Measurements from ENCODE around the gene AFG3L2. TPM values are rescaled to one million over a fixed set of nuclear protein-coding genes. Genes with fewer than 3 reads are reported as not detected.

Gene AFG3L2
- total and polyA plus RNA-seq, 2 experiments from 2014 or later, result 50.3 to 105 TPM

GRCh38 chr18:12405066-12405465, 28.0 kb upstream of the AFG3L2 start:
- H3K9me2 ChIP-seq (ENCODE audit: insufficient read depth), result no peaks in the 10 kb centered on the region
- peaks cover 34% of the 10 kb centered on the region for H3K27me3 ChIP-seq (ENCODE audit: insufficient read depth)
- Mint-ChIP-seq H3K4me1 (peaks cover 18% of the 10 kb centered on the region), H3K27ac (no peak overlapping the region), H3K9me3 (no peaks in the 10 kb centered on the region), H3K36me3 (ENCODE audit: low read depth) (no peaks in the 10 kb centered on the region), H3K4me3 (no peak overlapping the region), H3K27me3 (ENCODE audit: insufficient read depth, low read depth, poor library complexity) (peaks cover 37% of the 10 kb centered on the region)
- ATAC-seq (no peak), DNase-seq (ENCODE audit: low spot score) (no peak)
- H3K4me2 ChIP-seq, result no peak overlapping the region
- H2AFZ ChIP-seq, result no peak overlapping the region
- no peak overlapping the region for H3K4me3 ChIP-seq
- peaks cover 14% of the 10 kb centered on the region for H3K4me1 ChIP-seq (ENCODE audit: insufficient read depth)
- H3K36me3 ChIP-seq (ENCODE audit: insufficient read depth), result no peaks in the 10 kb centered on the region
- H4K20me1 ChIP-seq (replicated peaks; ENCODE audit: insufficient read depth), result no peaks in the 10 kb centered on the region
- no peak overlapping the region for H3K27ac ChIP-seq (ENCODE audit: low read depth)
- H3F3A ChIP-seq (replicated peaks; ENCODE audit: low read depth), result 0 out of 2 replicates have a peak, but pooled peaks cover 10% of the 10 kb centered on the region
- TF ChIP-seq EZH2phosphoT487 (IDR thresholded peaks at IDR 0.05; ENCODE audit: unreplicated experiment), result no peak
- TF ChIP-seq, protein P1, sequence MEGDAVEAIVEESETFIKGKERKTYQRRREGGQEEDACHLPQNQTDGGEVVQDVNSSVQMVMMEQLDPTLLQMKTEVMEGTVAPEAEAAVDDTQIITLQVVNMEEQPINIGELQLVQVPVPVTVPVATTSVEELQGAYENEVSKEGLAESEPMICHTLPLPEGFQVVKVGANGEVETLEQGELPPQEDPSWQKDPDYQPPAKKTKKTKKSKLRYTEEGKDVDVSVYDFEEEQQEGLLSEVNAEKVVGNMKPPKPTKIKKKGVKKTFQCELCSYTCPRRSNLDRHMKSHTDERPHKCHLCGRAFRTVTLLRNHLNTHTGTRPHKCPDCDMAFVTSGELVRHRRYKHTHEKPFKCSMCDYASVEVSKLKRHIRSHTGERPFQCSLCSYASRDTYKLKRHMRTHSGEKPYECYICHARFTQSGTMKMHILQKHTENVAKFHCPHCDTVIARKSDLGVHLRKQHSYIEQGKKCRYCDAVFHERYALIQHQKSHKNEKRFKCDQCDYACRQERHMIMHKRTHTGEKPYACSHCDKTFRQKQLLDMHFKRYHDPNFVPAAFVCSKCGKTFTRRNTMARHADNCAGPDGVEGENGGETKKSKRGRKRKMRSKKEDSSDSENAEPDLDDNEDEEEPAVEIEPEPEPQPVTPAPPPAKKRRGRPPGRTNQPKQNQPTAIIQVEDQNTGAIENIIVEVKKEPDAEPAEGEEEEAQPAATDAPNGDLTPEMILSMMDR (conservative IDR thresholded peaks at IDR 0.05; ENCODE audit: low read depth in 2 of 2), result no peak
- no peak for TF ChIP-seq ETS1 (IDR thresholded peaks at IDR 0.05)
- TF ChIP-seq, protein P2, sequence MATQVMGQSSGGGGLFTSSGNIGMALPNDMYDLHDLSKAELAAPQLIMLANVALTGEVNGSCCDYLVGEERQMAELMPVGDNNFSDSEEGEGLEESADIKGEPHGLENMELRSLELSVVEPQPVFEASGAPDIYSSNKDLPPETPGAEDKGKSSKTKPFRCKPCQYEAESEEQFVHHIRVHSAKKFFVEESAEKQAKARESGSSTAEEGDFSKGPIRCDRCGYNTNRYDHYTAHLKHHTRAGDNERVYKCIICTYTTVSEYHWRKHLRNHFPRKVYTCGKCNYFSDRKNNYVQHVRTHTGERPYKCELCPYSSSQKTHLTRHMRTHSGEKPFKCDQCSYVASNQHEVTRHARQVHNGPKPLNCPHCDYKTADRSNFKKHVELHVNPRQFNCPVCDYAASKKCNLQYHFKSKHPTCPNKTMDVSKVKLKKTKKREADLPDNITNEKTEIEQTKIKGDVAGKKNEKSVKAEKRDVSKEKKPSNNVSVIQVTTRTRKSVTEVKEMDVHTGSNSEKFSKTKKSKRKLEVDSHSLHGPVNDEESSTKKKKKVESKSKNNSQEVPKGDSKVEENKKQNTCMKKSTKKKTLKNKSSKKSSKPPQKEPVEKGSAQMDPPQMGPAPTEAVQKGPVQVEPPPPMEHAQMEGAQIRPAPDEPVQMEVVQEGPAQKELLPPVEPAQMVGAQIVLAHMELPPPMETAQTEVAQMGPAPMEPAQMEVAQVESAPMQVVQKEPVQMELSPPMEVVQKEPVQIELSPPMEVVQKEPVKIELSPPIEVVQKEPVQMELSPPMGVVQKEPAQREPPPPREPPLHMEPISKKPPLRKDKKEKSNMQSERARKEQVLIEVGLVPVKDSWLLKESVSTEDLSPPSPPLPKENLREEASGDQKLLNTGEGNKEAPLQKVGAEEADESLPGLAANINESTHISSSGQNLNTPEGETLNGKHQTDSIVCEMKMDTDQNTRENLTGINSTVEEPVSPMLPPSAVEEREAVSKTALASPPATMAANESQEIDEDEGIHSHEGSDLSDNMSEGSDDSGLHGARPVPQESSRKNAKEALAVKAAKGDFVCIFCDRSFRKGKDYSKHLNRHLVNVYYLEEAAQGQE (IDR thresholded peaks at IDR 0.05; ENCODE audit: unreplicated experiment), result no peak
- TF ChIP-seq ZNF114 (CRISPR knock-in tag; IDR thresholded peaks at IDR 0.05), result no peak
- TF ChIP-seq NANOG (IDR thresholded peaks at IDR 0.05; ENCODE audit: borderline replicate concordance), result no peak
- TF ChIP-seq CREB1 (CRISPR knock-in tag; IDR thresholded peaks at IDR 0.05; ENCODE audit: low read depth), result no peak
- TF ChIP-seq STAT1 (IDR thresholded peaks at IDR 0.05; ENCODE audit: unreplicated experiment), result no peak
- no peak for TF ChIP-seq JUNB (IDR thresholded peaks at IDR 0.05; ENCODE audit: unreplicated experiment)
- no peak for TF ChIP-seq ZNF331 (CRISPR knock-in tag; IDR thresholded peaks at IDR 0.05; ENCODE audit: low read depth)
- no peak for TF ChIP-seq EZH2 (IDR thresholded peaks at IDR 0.05; ENCODE audit: low read depth, unreplicated experiment)
- TF ChIP-seq, protein P3, sequence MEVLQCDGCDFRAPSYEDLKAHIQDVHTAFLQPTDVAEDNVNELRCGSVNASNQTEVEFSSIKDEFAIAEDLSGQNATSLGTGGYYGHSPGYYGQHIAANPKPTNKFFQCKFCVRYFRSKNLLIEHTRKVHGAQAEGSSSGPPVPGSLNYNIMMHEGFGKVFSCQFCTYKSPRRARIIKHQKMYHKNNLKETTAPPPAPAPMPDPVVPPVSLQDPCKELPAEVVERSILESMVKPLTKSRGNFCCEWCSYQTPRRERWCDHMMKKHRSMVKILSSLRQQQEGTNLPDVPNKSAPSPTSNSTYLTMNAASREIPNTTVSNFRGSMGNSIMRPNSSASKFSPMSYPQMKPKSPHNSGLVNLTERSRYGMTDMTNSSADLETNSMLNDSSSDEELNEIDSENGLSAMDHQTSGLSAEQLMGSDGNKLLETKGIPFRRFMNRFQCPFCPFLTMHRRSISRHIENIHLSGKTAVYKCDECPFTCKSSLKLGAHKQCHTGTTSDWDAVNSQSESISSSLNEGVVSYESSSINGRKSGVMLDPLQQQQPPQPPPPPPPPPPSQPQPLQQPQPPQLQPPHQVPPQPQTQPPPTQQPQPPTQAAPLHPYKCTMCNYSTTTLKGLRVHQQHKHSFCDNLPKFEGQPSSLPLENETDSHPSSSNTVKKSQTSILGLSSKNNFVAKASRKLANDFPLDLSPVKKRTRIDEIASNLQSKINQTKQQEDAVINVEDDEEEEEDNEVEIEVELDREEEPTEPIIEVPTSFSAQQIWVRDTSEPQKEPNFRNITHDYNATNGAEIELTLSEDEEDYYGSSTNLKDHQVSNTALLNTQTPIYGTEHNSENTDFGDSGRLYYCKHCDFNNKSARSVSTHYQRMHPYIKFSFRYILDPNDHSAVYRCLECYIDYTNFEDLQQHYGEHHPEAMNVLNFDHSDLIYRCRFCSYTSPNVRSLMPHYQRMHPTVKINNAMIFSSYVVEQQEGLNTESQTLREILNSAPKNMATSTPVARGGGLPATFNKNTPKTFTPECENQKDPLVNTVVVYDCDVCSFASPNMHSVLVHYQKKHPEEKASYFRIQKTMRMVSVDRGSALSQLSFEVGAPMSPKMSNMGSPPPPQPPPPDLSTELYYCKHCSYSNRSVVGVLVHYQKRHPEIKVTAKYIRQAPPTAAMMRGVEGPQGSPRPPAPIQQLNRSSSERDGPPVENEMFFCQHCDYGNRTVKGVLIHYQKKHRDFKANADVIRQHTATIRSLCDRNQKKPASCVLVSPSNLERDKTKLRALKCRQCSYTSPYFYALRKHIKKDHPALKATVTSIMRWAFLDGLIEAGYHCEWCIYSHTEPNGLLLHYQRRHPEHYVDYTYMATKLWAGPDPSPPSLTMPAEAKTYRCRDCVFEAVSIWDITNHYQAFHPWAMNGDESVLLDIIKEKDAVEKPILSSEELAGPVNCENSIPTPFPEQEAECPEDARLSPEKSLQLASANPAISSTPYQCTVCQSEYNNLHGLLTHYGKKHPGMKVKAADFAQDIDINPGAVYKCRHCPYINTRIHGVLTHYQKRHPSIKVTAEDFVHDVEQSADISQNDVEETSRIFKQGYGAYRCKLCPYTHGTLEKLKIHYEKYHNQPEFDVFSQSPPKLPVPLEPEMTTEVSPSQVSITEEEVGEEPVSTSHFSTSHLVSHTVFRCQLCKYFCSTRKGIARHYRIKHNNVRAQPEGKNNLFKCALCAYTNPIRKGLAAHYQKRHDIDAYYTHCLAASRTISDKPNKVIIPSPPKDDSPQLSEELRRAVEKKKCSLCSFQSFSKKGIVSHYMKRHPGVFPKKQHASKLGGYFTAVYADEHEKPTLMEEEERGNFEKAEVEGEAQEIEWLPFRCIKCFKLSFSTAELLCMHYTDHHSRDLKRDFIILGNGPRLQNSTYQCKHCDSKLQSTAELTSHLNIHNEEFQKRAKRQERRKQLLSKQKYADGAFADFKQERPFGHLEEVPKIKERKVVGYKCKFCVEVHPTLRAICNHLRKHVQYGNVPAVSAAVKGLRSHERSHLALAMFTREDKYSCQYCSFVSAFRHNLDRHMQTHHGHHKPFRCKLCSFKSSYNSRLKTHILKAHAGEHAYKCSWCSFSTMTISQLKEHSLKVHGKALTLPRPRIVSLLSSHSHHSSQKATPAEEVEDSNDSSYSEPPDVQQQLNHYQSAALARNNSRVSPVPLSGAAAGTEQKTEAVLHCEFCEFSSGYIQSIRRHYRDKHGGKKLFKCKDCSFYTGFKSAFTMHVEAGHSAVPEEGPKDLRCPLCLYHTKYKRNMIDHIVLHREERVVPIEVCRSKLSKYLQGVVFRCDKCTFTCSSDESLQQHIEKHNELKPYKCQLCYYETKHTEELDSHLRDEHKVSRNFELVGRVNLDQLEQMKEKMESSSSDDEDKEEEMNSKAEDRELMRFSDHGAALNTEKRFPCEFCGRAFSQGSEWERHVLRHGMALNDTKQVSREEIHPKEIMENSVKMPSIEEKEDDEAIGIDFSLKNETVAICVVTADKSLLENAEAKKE (CRISPR knock-in tag; IDR thresholded peaks at IDR 0.05), result no peak
- no peak for TF ChIP-seq POLR2AphosphoS5 (IDR thresholded peaks at IDR 0.05; ENCODE audit: low read depth)
- peaks cover 15% of the 10 kb centered on the region for H3K79me2 ChIP-seq (replicated peaks; ENCODE audit: insufficient read depth)
